H9 (cell line): ENCODE results near the gene NUDT7. TPM values are rescaled to one million over a fixed set of nuclear protein-coding genes. Genes with fewer than 3 reads are reported as not detected.

Source experiments
- DNase-seq: peaks from one replicate; pipeline ENCODE4 v3.0.0-alpha.2; 2017
- H2AFZ ChIP-seq: one replicate; pipeline ENCODE4 v1.6.1; 2013; ENCODE audit warnings: mild to moderate bottlenecking, low read length, control low read depth, moderate library complexity
- H2AK5ac ChIP-seq: 2 replicates; pipeline ENCODE4 v1.6.1; 2013; ENCODE audit warnings: low read length, control low read depth, mixed read lengths; ENCODE audit not compliant: insufficient read length
- H2BK120ac ChIP-seq: one replicate; pipeline ENCODE4 v1.6.1; 2013; ENCODE audit warnings: low read depth, mild to moderate bottlenecking, low read length, control low read depth, inconsistent platforms; ENCODE audit not compliant: poor library complexity, severe bottlenecking
- H2BK12ac ChIP-seq: 2 replicates; pipeline ENCODE4 v1.6.1; 2013; ENCODE audit warnings: low read length, control low read depth, mixed read lengths, low read depth; ENCODE audit not compliant: insufficient read length
- H2BK15ac ChIP-seq: 2 replicates; pipeline ENCODE4 v1.6.1; 2013; ENCODE audit warnings: low read depth, low read length, control low read depth
- H2BK20ac ChIP-seq: one replicate; pipeline ENCODE4 v1.6.1; 2013; ENCODE audit warnings: low read depth, mild to moderate bottlenecking, low read length, control low read depth, inconsistent platforms; ENCODE audit not compliant: poor library complexity, severe bottlenecking
- H2BK5ac ChIP-seq: 2 replicates; pipeline ENCODE4 v1.6.1; 2013; ENCODE audit warnings: low read length, control low read depth, mixed read lengths; ENCODE audit not compliant: insufficient read length
- H3K14ac ChIP-seq: 2 replicates; pipeline ENCODE4 v1.6.1; 2013; ENCODE audit warnings: low read length, control low read depth; ENCODE audit not compliant: insufficient read depth
- H3K18ac ChIP-seq: 2 replicates; pipeline ENCODE4 v1.6.1; 2013; ENCODE audit warnings: low read depth, mild to moderate bottlenecking, mixed read lengths, low read length, control low read depth; ENCODE audit not compliant: insufficient read length
- H3K23ac ChIP-seq: 2 replicates; pipeline ENCODE4 v1.6.1; 2013; ENCODE audit warnings: low read length, control low read depth, mixed read lengths, low read depth; ENCODE audit not compliant: insufficient read length
- H3K23me2 ChIP-seq: 2 replicates; pipeline ENCODE4 v1.6.1; 2013; ENCODE audit warnings: low read depth, mild to moderate bottlenecking, mixed read lengths, low read length, control low read depth; ENCODE audit not compliant: insufficient read length, poor library complexity, severe bottlenecking
- H3K27ac ChIP-seq: 2 replicates; pipeline ENCODE4 v1.5.1; 2013; ENCODE audit warnings: low read length, control low read depth, mixed read lengths, low read depth; ENCODE audit not compliant: insufficient read length
- H3K27me3 ChIP-seq: 2 replicates; pipeline ENCODE4 v1.6.1; 2013; ENCODE audit warnings: low read length, control low read depth, inconsistent platforms; ENCODE audit not compliant: insufficient read depth
- H3K4ac ChIP-seq: 2 replicates; pipeline ENCODE4 v1.6.1; 2013; ENCODE audit warnings: low read depth, mild to moderate bottlenecking, control low read depth, inconsistent platforms, low read length, moderate library complexity
- H3K4me1 ChIP-seq: 2 replicates; pipeline ENCODE4 v1.6.1; 2013; ENCODE audit warnings: low read length, control low read depth, inconsistent platforms; ENCODE audit not compliant: insufficient read depth
- H3K4me2 ChIP-seq: 2 replicates; pipeline ENCODE4 v1.6.1; 2013; ENCODE audit warnings: low read length, control low read depth, mixed read lengths; ENCODE audit not compliant: insufficient read length, insufficient read depth
- H3K56ac ChIP-seq: 2 replicates; pipeline ENCODE4 v1.6.1; 2013; ENCODE audit warnings: low read depth, mild to moderate bottlenecking, mixed read lengths, low read length, control low read depth; ENCODE audit not compliant: insufficient read length
- H3K79me1 ChIP-seq: 2 replicates; pipeline ENCODE4 v1.6.1; 2013; ENCODE audit warnings: low read depth, mild to moderate bottlenecking, moderate library complexity, low read length, control low read depth, inconsistent platforms; ENCODE audit not compliant: insufficient read depth, poor library complexity, severe bottlenecking
- H3K79me2 ChIP-seq: 2 replicates; pipeline ENCODE4 v1.6.1; 2013; ENCODE audit warnings: low read length, control low read depth, inconsistent platforms; ENCODE audit not compliant: insufficient read depth
- H3K9ac ChIP-seq: 2 replicates; pipeline ENCODE4 v1.6.1; 2013; ENCODE audit warnings: low read length, control low read depth, mixed read lengths; ENCODE audit not compliant: insufficient read length; ENCODE audit errors: extremely low read depth
- H3K9me3 ChIP-seq: one replicate; pipeline ENCODE4 v1.6.1; 2013; ENCODE audit warnings: low read depth, low read length, inconsistent platforms; ENCODE audit not compliant: control insufficient read depth
- H3T11ph ChIP-seq: one replicate; pipeline ENCODE4 v1.6.1; 2013; ENCODE audit warnings: mild to moderate bottlenecking, low read length, control low read depth, inconsistent platforms
- H4K20me1 ChIP-seq: one replicate; pipeline ENCODE4 v1.6.1; 2013; ENCODE audit not compliant: control insufficient read depth, insufficient read length, insufficient read depth
- H4K5ac ChIP-seq: 2 replicates; pipeline ENCODE4 v1.6.1; 2013; ENCODE audit warnings: low read depth, mild to moderate bottlenecking, mixed read lengths, low read length, control low read depth; ENCODE audit not compliant: insufficient read length
- H4K8ac ChIP-seq: replicated peaks from 2 replicates; pipeline ENCODE4 v1.6.1; 2013; ENCODE audit warnings: low read length, control low read depth, mixed read lengths, low read depth; ENCODE audit not compliant: insufficient read length
- H4K91ac ChIP-seq: 2 replicates; pipeline ENCODE4 v1.6.1; 2013; ENCODE audit warnings: low read depth, mild to moderate bottlenecking, moderate library complexity, mixed read lengths, low read length, control low read depth; ENCODE audit not compliant: insufficient read length
- H3K27ac Mint-ChIP-seq, 3 experiments: 2 replicates in 2 of 3; 3 replicates in 1 of 3; pipeline ENCODE4 v1.8.0; 2020 to 2021; ENCODE audit warnings: mixed read lengths in 3 of 3, mild to moderate bottlenecking in 1 of 3, moderate library complexity in 1 of 3
- H3K27me3 Mint-ChIP-seq: 2 replicates; pipeline ENCODE4 v1.8.0; 2021; ENCODE audit warnings: low read depth, mild to moderate bottlenecking, moderate library complexity, mixed read lengths
- H3K36me3 Mint-ChIP-seq, 3 experiments: 2 replicates in 2 of 3; 3 replicates in 1 of 3; pipeline ENCODE4 v1.8.0; 2020 to 2021; ENCODE audit warnings: low read depth in 3 of 3, mixed read lengths in 3 of 3; ENCODE audit not compliant: insufficient read depth in 1 of 3
- H3K4me1 Mint-ChIP-seq, 2 experiments: 2 replicates each; pipeline ENCODE4 v1.8.0; 2020; ENCODE audit warnings: mixed read lengths in 2 of 2
- H3K4me3 Mint-ChIP-seq, 2 experiments: 2 replicates in 1 of 2; 3 replicates in 1 of 2; pipeline ENCODE4 v1.8.0; 2020 to 2021; ENCODE audit warnings: mild to moderate bottlenecking in 2 of 2, mixed read lengths in 2 of 2, moderate library complexity in 1 of 2
- H3K9me3 Mint-ChIP-seq, 2 experiments: 2 replicates in 1 of 2; 3 replicates in 1 of 2; pipeline ENCODE4 v1.8.0; 2020; ENCODE audit warnings: mild to moderate bottlenecking in 2 of 2, mixed read lengths in 2 of 2, moderate library complexity in 1 of 2
- WGBS: extraction: QIAGEN DNeasy Blood & Tissue Kit; methylation state at CpG from one replicate; pipeline ENCODE4 v1.1.7; 2013; ENCODE audit warnings: missing lambda C conversion rate, low lambda C conversion rate, mixed read lengths; ENCODE audit not compliant: insufficient read length; ENCODE audit errors: extremely low coverage; 5-methylcytosine and 5-hydroxymethylcytosine counted together
- total RNA-seq: library from RNA; stranded (reverse); gene quantifications from 2 replicates; pipeline ENCODE4 v1.2.1, GENCODE V29; 2021
- TF ChIP-seq, protein P1 (sequence below): fragments of 200-600 bp; sonication (generic); conservative IDR thresholded peaks from 3 replicates; pipeline ENCODE4 v1.8.0; 2021; ENCODE audit warnings: antibody characterized with exemption, mild to moderate bottlenecking

NUDT7 gene
- total RNA-seq, 1 experiment from 2014 or later, result 6.8 TPM

DNA sequence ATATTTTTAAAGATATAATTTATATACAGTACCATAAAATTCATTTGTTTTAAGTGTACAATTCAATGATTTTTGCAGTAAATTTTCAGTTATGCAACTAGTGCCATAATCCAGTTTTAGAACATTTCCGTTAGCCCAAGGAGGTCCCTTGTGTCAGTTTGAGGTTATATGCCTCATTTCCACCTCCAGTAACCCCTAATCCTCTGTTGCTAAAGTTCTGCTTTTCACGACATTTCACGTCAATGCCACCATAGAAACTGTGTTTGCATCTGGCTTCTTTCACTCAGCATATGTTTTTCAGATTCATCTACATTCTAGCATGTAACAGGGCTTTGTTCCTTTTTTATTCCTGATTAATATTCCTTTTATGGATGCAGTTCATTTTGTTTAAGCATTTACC lies 42.4 kb upstream of the NUDT7 start:
- H3T11ph ChIP-seq, result no peak overlapping the region
- H3K9ac ChIP-seq, result no peak overlapping the region
- no peaks in the 10 kb centered on the region for H4K20me1 ChIP-seq
- H3K4me2 ChIP-seq, result no peak overlapping the region
- no CpG with 5 or more reads among the region's 3 CpGs for WGBS
- DNase-seq, result no peak
- H3K23ac ChIP-seq, result no peak overlapping the region
- H4K8ac ChIP-seq, result no peak overlapping the region
- no peak overlapping the region for H2BK5ac ChIP-seq
- Mint-ChIP-seq H3K4me3 (no peak overlapping the region), H3K36me3 (no peaks in the 10 kb centered on the region), H3K27me3 (peaks cover 2% of the 10 kb centered on the region; the same call in 1 of the 2 replicates), H3K27ac (no peak overlapping the region), H3K4me1 (no peaks in the 10 kb centered on the region; a peak in 3 of 4 replicates), H3K9me3 (no peaks in the 10 kb centered on the region)
- H3K27ac ChIP-seq, result no peak overlapping the region
- no peak overlapping the region for H2AFZ ChIP-seq
- H3K14ac ChIP-seq, result no peak overlapping the region
- peaks cover 1% of the 10 kb centered on the region; the same call in 1 of the 2 replicates for H3K4me1 ChIP-seq
- no peaks in the 10 kb centered on the region for H3K79me2 ChIP-seq
- TF ChIP-seq, protein P1, sequence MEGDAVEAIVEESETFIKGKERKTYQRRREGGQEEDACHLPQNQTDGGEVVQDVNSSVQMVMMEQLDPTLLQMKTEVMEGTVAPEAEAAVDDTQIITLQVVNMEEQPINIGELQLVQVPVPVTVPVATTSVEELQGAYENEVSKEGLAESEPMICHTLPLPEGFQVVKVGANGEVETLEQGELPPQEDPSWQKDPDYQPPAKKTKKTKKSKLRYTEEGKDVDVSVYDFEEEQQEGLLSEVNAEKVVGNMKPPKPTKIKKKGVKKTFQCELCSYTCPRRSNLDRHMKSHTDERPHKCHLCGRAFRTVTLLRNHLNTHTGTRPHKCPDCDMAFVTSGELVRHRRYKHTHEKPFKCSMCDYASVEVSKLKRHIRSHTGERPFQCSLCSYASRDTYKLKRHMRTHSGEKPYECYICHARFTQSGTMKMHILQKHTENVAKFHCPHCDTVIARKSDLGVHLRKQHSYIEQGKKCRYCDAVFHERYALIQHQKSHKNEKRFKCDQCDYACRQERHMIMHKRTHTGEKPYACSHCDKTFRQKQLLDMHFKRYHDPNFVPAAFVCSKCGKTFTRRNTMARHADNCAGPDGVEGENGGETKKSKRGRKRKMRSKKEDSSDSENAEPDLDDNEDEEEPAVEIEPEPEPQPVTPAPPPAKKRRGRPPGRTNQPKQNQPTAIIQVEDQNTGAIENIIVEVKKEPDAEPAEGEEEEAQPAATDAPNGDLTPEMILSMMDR, result no peak
- no peaks in the 10 kb centered on the region for H3K79me1 ChIP-seq
- no peak overlapping the region for H2BK120ac ChIP-seq
- no peaks in the 10 kb centered on the region for H3K23me2 ChIP-seq
- no peak overlapping the region for H4K5ac ChIP-seq
- H3K9me3 ChIP-seq, result no peaks in the 10 kb centered on the region
- H2BK15ac ChIP-seq, result no peak overlapping the region
- no peaks in the 10 kb centered on the region for H3K27me3 ChIP-seq
- no peak overlapping the region for H2BK12ac ChIP-seq
- no peak overlapping the region for H4K91ac ChIP-seq
- H3K4ac ChIP-seq, result no peak overlapping the region
- no peak overlapping the region for H3K18ac ChIP-seq
- no peak overlapping the region for H3K56ac ChIP-seq
- no peak overlapping the region for H2BK20ac ChIP-seq
- H2AK5ac ChIP-seq, result no peak overlapping the region
